RWPE2 (cell line): Measurements from ENCODE around the gene UROD.

Experiments used
- ATAC-seq: fragments of 200-7000 bp; cut with Tn5 transposase; 3 replicates; pipeline ENCODE4 v1.9.1; 2021; ENCODE audit warnings: low read depth
- DNase-seq: peaks from one replicate; pipeline ENCODE4 v3.0.0-alpha.2; 2020; ENCODE audit warnings: low spot score
- H3K27ac ChIP-seq: fragments of 450-650 bp; 2 replicates; pipeline ENCODE4 v1.5.1; 2017; ENCODE audit warnings: mild to moderate bottlenecking; ENCODE audit not compliant: poor library complexity, severe bottlenecking
- H3K27me3 ChIP-seq: fragments of 250-450 bp; sonication (Bioruptor Pico); 2 replicates; pipeline ENCODE4 v1.5.1; 2021; ENCODE audit warnings: mild to moderate bottlenecking, moderate library complexity; ENCODE audit not compliant: insufficient read depth, poor library complexity, severe bottlenecking
- H3K36me3 ChIP-seq: fragments of 250-450 bp; sonication (Bioruptor Pico); 2 replicates; pipeline ENCODE4 v1.5.1; 2020; ENCODE audit warnings: low read depth, mild to moderate bottlenecking, moderate library complexity
- H3K4me1 ChIP-seq: fragments of 250-450 bp; sonication (Bioruptor Pico); 2 replicates; pipeline ENCODE4 v1.5.1; 2021; ENCODE audit warnings: mild to moderate bottlenecking, moderate library complexity; ENCODE audit not compliant: insufficient read depth, poor library complexity, severe bottlenecking
- H3K4me3 ChIP-seq: fragments of 250-450 bp; sonication (Bioruptor Pico); 2 replicates; pipeline ENCODE4 v1.5.1; 2021; ENCODE audit warnings: mild to moderate bottlenecking, moderate library complexity; ENCODE audit not compliant: severe bottlenecking
- H3K9me3 ChIP-seq: fragments of 250-450 bp; sonication (Bioruptor Pico); 2 replicates; pipeline ENCODE4 v1.5.1; 2021; ENCODE audit warnings: mild to moderate bottlenecking, moderate library complexity; ENCODE audit not compliant: severe bottlenecking
- TF ChIP-seq, protein P1 (sequence below): fragments of 450-650 bp; IDR thresholded peaks from one replicate; pipeline ENCODE4 v1.5.1; 2017; ENCODE audit warnings: mild to moderate bottlenecking, moderate library complexity; ENCODE audit not compliant: poor library complexity, severe bottlenecking

Gene UROD

DNA sequence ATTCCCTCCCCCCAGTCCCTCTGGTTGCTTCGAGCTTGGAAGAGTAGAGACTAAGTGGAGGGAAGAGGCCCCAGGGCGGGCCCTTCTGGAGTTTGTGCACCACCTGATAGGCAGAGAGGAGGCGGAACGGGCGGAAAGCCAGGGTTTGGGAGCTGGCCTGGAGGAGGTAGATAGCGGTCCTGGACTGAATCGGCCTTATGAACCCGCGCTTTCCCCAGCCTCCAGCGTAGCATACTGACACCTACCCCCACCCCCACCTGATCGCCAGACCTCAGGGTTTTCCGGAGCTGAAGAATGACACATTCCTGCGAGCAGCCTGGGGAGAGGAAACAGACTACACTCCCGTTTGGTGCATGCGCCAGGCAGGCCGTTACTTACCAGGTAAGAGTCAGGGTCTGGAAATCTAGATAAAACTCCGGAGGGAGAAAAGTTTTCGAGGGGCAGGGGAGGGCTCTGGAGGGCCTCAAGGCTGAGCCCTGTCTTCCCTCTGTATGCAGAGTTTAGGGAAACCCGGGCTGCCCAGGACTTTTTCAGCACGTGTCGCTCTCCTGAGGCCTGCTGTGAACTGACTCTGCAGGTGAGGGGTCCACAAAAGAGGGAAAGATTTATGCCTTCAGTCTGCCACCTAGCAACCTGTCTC is 705 bp downstream of the UROD start:
- DNase-seq (no peak), ATAC-seq (peak; percentile 42)
- Histone ChIP-seq H3K27ac (peak overlapping the region; percentile 65), H3K27me3 (no peaks in the 10 kb centered on the region), H3K4me3 (peak overlapping the region; percentile 98), H3K9me3 (no peaks in the 10 kb centered on the region), H3K36me3 (peaks cover 37% of the 10 kb centered on the region), H3K4me1 (peaks cover 4% of the 10 kb centered on the region)
- TF ChIP-seq, protein P1, sequence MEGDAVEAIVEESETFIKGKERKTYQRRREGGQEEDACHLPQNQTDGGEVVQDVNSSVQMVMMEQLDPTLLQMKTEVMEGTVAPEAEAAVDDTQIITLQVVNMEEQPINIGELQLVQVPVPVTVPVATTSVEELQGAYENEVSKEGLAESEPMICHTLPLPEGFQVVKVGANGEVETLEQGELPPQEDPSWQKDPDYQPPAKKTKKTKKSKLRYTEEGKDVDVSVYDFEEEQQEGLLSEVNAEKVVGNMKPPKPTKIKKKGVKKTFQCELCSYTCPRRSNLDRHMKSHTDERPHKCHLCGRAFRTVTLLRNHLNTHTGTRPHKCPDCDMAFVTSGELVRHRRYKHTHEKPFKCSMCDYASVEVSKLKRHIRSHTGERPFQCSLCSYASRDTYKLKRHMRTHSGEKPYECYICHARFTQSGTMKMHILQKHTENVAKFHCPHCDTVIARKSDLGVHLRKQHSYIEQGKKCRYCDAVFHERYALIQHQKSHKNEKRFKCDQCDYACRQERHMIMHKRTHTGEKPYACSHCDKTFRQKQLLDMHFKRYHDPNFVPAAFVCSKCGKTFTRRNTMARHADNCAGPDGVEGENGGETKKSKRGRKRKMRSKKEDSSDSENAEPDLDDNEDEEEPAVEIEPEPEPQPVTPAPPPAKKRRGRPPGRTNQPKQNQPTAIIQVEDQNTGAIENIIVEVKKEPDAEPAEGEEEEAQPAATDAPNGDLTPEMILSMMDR: no peak

DNA sequence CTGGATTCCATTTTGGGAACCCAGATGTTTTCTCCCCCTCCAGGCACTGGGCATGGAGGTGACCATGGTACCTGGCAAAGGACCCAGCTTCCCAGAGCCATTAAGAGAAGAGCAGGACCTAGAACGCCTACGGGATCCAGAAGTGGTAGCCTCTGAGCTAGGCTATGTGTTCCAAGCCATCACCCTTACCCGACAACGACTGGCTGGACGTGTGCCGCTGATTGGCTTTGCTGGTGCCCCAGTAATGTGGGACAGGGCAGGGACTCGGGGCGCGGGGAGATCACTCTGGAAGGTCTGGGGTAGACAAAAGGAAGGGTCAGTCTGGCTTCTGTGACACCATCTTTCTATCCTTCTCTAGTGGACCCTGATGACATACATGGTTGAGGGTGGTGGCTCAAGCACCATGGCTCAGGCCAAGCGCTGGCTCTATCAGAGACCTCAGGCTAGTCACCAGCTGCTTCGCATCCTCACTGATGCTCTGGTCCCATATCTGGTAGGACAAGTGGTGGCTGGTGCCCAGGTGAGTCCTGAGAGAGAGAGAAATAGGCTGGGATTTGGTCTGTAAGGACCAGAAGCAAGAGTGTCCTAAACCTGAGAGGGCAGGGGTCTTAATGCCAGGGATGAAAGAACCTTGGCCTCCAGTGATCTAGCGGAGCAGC is 1.6 kb downstream of the UROD start:
- H3K4me3 ChIP-seq: no peak overlapping the region
- H3K9me3 ChIP-seq: no peaks in the 10 kb centered on the region
- ATAC-seq (no peak), DNase-seq (no peak)
- no peaks in the 10 kb centered on the region for H3K27me3 ChIP-seq
- peak overlapping the region; percentile 65 for H3K27ac ChIP-seq
- peaks cover 30% of the 10 kb centered on the region for H3K36me3 ChIP-seq
- TF ChIP-seq, protein P1: no peak
- peaks cover 4% of the 10 kb centered on the region for H3K4me1 ChIP-seq

DNA sequence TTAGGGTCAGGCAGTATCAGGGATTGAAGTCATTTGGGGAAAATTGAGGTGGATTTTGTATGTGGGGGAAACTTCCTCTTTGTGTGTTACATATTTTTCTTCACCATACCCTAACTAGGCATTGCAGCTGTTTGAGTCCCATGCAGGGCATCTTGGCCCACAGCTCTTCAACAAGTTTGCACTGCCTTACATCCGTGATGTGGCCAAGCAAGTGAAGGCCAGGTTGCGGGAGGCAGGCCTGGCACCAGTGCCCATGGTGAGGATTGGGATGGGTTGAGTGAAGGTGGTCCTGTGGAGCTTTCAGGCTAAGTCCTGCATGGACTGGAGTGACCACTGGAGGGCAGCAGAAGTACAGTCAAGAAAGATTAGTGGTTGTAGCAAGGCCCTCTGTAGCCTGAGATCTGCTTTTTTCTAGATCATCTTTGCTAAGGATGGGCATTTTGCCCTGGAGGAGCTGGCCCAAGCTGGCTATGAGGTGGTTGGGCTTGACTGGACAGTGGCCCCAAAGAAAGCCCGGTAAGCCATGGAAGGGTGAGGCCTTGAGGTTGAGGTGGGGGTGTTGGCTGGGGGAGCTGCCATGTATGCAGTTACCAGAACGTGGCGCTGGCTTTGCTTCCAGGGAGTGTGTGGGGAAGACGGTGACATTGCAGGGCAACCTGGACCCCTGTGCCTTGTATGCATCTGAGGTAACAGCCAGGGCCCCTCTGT is 2.4 kb downstream of the UROD start:
- Histone ChIP-seq H3K4me3 (no peak overlapping the region), H3K9me3 (no peaks in the 10 kb centered on the region)
- no peak; the same call in 2 of the 3 replicates for ATAC-seq

GRCh38 chr1:45015683-45016082 is 3.6 kb downstream of the UROD start:
- DNase-seq (no peak), ATAC-seq (no peak)
- Histone ChIP-seq H3K27me3 (no peaks in the 10 kb centered on the region), H3K36me3 (peaks cover 20% of the 10 kb centered on the region), H3K27ac (no peak overlapping the region), H3K9me3 (no peaks in the 10 kb centered on the region), H3K4me1 (peaks cover 4% of the 10 kb centered on the region), H3K4me3 (no peak overlapping the region)
- TF ChIP-seq, protein P1: no peak

More for the DNA sequence above, 2.4 kb downstream of the UROD start:
- Histone ChIP-seq H3K27me3 (no peaks in the 10 kb centered on the region), H3K4me1 (peaks cover 4% of the 10 kb centered on the region), H3K36me3 (peaks cover 22% of the 10 kb centered on the region), H3K27ac (no peak overlapping the region)
- no peak for DNase-seq
- TF ChIP-seq, protein P1: peak; percentile 91
